Stomach (tissue), 4 donors: ENCODE results near the gene SERPINE1.

Source experiments
- CTCF ChIP-seq, 7 experiments: fragments of 450-650 bp in 4 of 7; fragments of 200-600 bp in 3 of 7; sonication (generic) in 3 of 7; IDR thresholded peaks; one replicate each; pipeline ENCODE4 v1.5.1; 2016 to 2019; ENCODE audit warnings: antibody characterized with exemption in 7 of 7, control low read depth in 2 of 7, mild to moderate bottlenecking in 1 of 7
- POLR2A ChIP-seq, 4 donors: fragments of 450-650 bp; IDR thresholded peaks; one replicate each; pipeline ENCODE4 v1.6.1; 2016; ENCODE audit warnings: antibody characterized with exemption in 4 of 4, control low read depth in 2 of 4, mild to moderate bottlenecking in 1 of 4, moderate library complexity in 1 of 4
- POLR2AphosphoS5 ChIP-seq, 3 donors: sonication (generic); formaldehyde crosslinking; IDR thresholded peaks; one replicate each; pipeline ENCODE4 v1.6.1; 2016; ENCODE audit warnings: antibody characterized with exemption in 3 of 3

DNA sequence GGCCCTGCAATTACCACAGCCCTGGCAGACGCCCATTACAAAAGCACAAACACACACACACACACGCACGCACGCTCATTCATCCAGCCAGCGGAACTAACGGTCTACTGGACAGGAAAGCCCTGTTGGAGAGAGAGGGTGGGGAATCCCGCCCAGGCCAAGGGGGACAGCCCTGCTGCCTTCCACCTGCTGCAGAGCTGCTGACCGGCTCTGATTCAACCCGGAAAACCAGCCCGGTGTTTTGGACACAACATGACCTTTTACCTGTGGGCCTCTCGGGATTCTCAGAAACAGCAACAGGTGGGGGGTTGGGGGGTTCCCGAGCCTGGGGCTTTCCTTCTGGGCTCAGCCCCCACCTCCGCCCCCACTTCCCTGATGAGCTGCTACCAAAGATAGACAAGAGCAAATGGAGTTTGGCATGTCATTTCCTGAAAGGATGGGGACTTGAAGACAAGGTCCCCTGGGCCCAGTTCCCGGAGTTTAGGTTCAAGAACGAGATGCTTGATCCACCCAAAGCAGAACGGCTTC, 18.5 kb upstream of the SERPINE1 start:
- no peak for TF ChIP-seq CTCF (IDR thresholded peaks at IDR 0.05)
- no peak for TF ChIP-seq POLR2AphosphoS5 (IDR thresholded peaks at IDR 0.05)
- TF ChIP-seq POLR2A (IDR thresholded peaks at IDR 0.05): no peak
